ENCODE measurements around the gene CEP76. TPM values are rescaled to one million over a fixed set of nuclear protein-coding genes. Genes with fewer than 3 reads are reported as not detected.
A peak's percentile ranks its signal among the peaks of the same experiment; 100 is the strongest.

Gene CEP76
- total RNA-seq, 1 donor from 2014 or later: 3.7 TPM

GRCh38 chr18:12726331-12726730 is 23.8 kb upstream of the CEP76 start:
- intact Hi-C loops (cut with micrococcal nuclease): loop anchor here (5.0 kb wide), 1 partner anchor 206 kb away; no protein-coding TSS in a partner anchor
- Histone ChIP-seq H3K27me3 (ENCODE audit: low read depth) (no peaks in the 10 kb centered on the region), H3K27ac (replicated peaks) (no peak overlapping the region)

GRCh38 chr18:12722731-12723130 is 20.2 kb upstream of the CEP76 start:
- no peaks in the 10 kb centered on the region for H3K4me1 ChIP-seq
- DNase-seq: no peak
- no peaks in the 10 kb centered on the region for H3K9me3 ChIP-seq (replicated peaks)
- no peaks in the 10 kb centered on the region for H3K27me3 ChIP-seq (ENCODE audit: low read depth)
- TF ChIP-seq, protein P1, sequence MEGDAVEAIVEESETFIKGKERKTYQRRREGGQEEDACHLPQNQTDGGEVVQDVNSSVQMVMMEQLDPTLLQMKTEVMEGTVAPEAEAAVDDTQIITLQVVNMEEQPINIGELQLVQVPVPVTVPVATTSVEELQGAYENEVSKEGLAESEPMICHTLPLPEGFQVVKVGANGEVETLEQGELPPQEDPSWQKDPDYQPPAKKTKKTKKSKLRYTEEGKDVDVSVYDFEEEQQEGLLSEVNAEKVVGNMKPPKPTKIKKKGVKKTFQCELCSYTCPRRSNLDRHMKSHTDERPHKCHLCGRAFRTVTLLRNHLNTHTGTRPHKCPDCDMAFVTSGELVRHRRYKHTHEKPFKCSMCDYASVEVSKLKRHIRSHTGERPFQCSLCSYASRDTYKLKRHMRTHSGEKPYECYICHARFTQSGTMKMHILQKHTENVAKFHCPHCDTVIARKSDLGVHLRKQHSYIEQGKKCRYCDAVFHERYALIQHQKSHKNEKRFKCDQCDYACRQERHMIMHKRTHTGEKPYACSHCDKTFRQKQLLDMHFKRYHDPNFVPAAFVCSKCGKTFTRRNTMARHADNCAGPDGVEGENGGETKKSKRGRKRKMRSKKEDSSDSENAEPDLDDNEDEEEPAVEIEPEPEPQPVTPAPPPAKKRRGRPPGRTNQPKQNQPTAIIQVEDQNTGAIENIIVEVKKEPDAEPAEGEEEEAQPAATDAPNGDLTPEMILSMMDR (IDR thresholded peaks at IDR 0.05; ENCODE audit: borderline replicate concordance): no peak
- intact Hi-C loops (cut with micrococcal nuclease): no loop called here
- no peak overlapping the region for H3K27ac ChIP-seq (replicated peaks)
- H3K4me3 ChIP-seq: no peak overlapping the region
- peaks cover 89% of the 10 kb centered on the region for H3K36me3 ChIP-seq

More at GRCh38 chr18:12726331-12726730, 23.8 kb upstream of the CEP76 start:
- no peaks in the 10 kb centered on the region for H3K4me1 ChIP-seq
- H3K4me3 ChIP-seq: no peak overlapping the region
- DNase-seq: no peak
- H3K9me3 ChIP-seq (replicated peaks): no peaks in the 10 kb centered on the region
- H3K36me3 ChIP-seq: peaks cover 54% of the 10 kb centered on the region
- TF ChIP-seq, protein P1 (IDR thresholded peaks at IDR 0.05; ENCODE audit: borderline replicate concordance): no peak

- Histone ChIP-seq H3K27me3 (ENCODE audit: low read depth) (no peaks in the 10 kb centered on the region), H3K4me1 (no peaks in the 10 kb centered on the region), H3K9me3 (replicated peaks) (no peaks in the 10 kb centered on the region), H3K4me3 (no peak overlapping the region), H3K27ac (replicated peaks) (no peak overlapping the region), H3K36me3 (peaks cover 99% of the 10 kb centered on the region)
- TF ChIP-seq, protein P1 (IDR thresholded peaks at IDR 0.05; ENCODE audit: borderline replicate concordance): no peak
- DNase-seq: no peak
- intact Hi-C loops (cut with micrococcal nuclease): no loop called here
Observed at GRCh38 chr18:12721495-12722275, 19.2 kb upstream of the CEP76 start.

DNA sequence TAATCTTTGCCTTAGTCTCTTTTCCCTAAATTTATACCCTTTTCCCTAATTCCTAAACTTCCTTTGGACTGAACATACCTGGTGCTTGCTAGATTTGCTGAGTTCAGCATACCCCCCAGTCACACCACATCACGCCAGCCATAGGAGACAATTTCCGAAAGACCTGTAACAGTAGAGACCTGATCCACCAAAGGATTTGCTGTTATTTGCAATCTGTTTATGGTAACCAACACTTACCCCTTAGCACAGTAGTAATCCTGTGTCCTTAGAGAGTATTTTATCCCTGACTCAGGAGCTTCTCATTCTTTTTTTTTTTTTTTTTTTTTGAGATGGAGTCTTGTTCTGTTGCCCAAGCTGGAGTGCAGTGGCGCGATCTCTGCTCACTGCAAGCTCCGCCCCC is 8.9 kb upstream of the CEP76 start:
- TF ChIP-seq, protein P1 (IDR thresholded peaks at IDR 0.05; ENCODE audit: borderline replicate concordance): no peak
- intact Hi-C loops (cut with micrococcal nuclease): no loop called here
- no peak overlapping the region for H3K4me3 ChIP-seq
- H3K9me3 ChIP-seq (replicated peaks): no peaks in the 10 kb centered on the region
- no peak overlapping the region for H3K27ac ChIP-seq (replicated peaks)
- peaks cover 98% of the 10 kb centered on the region for H3K36me3 ChIP-seq
- H3K27me3 ChIP-seq (ENCODE audit: low read depth): no peaks in the 10 kb centered on the region
- no peaks in the 10 kb centered on the region for H3K4me1 ChIP-seq
- no peak for DNase-seq

DNA sequence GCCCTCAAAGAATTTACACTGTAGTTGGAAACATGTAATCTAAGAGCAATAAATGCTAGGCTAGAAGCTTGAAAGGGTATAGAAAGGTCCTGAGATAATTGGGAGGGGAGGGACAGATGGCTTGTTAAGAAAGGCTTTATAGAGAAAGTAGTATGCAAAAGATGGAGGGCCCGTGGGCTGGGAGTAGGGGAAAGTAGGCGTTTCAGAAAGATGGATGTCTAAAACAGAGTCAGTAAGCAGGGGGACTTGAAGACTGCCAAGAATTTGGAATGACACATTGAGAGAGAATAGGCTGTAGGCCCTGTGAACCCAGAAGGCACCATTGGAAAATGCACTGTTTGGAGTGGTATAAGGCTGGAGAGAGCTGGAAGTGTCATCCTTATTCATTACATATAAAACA is 1.1 kb upstream of the CEP76 start:
- peaks cover 53% of the 10 kb centered on the region for H3K4me1 ChIP-seq

More for the DNA sequence above, 1.1 kb upstream of the CEP76 start:
- no peak for DNase-seq
- peaks cover 37% of the 10 kb centered on the region for H3K36me3 ChIP-seq
- TF ChIP-seq, protein P1 (IDR thresholded peaks at IDR 0.05; ENCODE audit: borderline replicate concordance): no peak
- intact Hi-C loops (cut with micrococcal nuclease): no loop called here
- H3K27me3 ChIP-seq (ENCODE audit: low read depth): no peaks in the 10 kb centered on the region
- peak overlapping the region; percentile 88 for H3K4me3 ChIP-seq
- no peaks in the 10 kb centered on the region for H3K9me3 ChIP-seq (replicated peaks)
- H3K27ac ChIP-seq (replicated peaks): peak overlapping the region; percentile 99
